Measurements from ENCODE around the gene TUBB4B. TPM values are rescaled to one million over a fixed set of nuclear protein-coding genes. Genes with fewer than 3 reads are reported as not detected.
A peak's percentile ranks its signal among the peaks of the same experiment; 100 is the strongest.
"Not testable (repeated sequence)": the region's sequence is repeated elsewhere in the genome, so short reads cannot be mapped to it uniquely, and the experiment has no call there.

Gene TUBB4B
- total RNA-seq, 1 donor from 2014 or later = 329 TPM

DNA sequence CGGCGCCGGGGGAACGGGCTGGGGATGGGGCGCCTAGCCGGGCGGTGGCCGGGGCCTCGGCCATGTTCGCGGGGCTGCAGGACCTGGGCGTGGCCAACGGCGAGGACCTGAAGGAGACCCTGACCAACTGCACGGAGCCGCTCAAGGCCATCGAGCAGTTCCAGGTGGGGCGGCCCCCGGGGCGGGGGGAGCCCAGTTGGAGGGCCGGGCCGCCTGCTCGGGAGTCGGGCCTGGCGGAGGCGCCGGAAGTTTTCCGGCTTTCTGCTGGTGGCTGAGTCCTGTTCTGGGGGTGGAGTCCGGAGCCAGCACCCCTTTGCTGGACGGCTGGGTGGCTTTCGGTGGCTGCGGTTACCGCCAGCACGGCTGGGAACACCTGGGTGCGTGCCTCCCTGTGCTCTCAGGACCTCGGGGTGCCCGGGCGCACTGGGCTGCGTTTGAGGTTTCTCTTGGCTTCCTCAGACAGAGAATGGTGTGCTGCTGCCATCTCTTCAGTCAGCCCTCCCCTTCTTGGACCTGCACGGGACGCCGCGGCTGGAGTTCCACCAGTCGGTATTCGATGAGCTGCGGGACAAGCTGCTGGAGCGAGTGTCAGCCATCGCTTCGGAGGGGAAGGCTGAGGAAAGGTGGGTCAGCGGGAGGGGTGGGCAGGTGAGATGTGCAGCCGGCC, 14.5 kb downstream of the TUBB4B start:
- no peak for DNase-seq (ENCODE audit: low read depth, low spot score)
- Mint-ChIP-seq H3K9me3 (no peaks in the 10 kb centered on the region), H3K27ac (ENCODE audit: unreplicated experiment) (no peak overlapping the region), H3K4me1 (peaks cover 13% of the 10 kb centered on the region), H3K27me3 (ENCODE audit: low read depth) (peaks cover 3% of the 10 kb centered on the region), H3K36me3 (ENCODE audit: low read depth) (peaks cover 2% of the 10 kb centered on the region), H3K4me3 (peak overlapping the region; percentile 88)
- TF ChIP-seq, protein P1, sequence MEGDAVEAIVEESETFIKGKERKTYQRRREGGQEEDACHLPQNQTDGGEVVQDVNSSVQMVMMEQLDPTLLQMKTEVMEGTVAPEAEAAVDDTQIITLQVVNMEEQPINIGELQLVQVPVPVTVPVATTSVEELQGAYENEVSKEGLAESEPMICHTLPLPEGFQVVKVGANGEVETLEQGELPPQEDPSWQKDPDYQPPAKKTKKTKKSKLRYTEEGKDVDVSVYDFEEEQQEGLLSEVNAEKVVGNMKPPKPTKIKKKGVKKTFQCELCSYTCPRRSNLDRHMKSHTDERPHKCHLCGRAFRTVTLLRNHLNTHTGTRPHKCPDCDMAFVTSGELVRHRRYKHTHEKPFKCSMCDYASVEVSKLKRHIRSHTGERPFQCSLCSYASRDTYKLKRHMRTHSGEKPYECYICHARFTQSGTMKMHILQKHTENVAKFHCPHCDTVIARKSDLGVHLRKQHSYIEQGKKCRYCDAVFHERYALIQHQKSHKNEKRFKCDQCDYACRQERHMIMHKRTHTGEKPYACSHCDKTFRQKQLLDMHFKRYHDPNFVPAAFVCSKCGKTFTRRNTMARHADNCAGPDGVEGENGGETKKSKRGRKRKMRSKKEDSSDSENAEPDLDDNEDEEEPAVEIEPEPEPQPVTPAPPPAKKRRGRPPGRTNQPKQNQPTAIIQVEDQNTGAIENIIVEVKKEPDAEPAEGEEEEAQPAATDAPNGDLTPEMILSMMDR (conservative IDR thresholded peaks at IDR 0.05) = no peak

DNA sequence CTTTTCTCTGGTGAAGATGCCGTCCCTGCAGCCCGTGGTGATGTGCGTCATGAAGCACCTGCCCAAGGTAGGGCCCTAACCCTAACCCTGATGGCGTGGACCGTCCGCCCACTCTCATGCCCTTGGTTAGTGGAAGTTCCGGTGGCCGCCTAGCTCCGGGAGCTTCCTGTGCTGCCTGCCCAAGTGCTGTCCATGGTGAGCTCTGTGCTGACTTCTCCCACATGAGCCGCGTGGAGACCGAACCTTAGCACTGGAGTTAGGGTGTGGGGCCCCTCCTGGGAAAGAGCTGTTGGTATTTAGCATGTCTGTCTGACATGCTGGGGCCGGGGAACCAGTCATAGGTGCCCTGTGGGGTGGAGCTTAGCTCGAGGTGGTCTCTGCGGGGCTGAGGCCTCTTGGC, 15.3 kb downstream of the TUBB4B start:
- Mint-ChIP-seq H3K4me1 (peaks cover 8% of the 10 kb centered on the region), H3K4me3 (peak overlapping the region; percentile 88), H3K27me3 (ENCODE audit: low read depth) (peaks cover 3% of the 10 kb centered on the region), H3K9me3 (no peaks in the 10 kb centered on the region), H3K27ac (ENCODE audit: unreplicated experiment) (no peak overlapping the region), H3K36me3 (ENCODE audit: low read depth) (peaks cover 3% of the 10 kb centered on the region)
- TF ChIP-seq, protein P1 (conservative IDR thresholded peaks at IDR 0.05) = no peak
- no peak for DNase-seq (ENCODE audit: low read depth, low spot score)

DNA sequence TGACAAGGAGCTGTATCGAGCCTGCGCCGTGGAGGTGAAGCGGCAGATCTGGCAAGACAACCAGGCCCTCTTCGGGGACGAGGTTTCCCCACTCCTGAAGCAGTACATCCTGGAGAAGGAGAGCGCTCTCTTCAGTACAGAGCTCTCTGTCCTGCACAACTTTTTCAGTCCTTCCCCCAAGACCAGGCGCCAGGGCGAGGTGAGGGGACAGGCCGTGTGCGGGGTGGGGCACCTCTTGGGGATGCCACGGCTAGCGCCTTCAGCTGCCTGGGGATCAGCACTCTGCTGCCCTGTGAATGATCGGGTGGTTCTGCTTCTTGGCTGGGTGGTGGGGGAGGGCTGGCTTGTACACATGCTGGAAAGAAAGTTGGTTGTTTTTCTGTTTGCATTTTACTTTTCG, 15.8 kb downstream of the TUBB4B start:
- no peaks in the 10 kb centered on the region for H3K9me3 Mint-ChIP-seq
- peak overlapping the region; percentile 88 for H3K4me3 Mint-ChIP-seq
- H3K27me3 Mint-ChIP-seq (ENCODE audit: low read depth) = peaks cover 3% of the 10 kb centered on the region
- peaks cover 7% of the 10 kb centered on the region for H3K36me3 Mint-ChIP-seq (ENCODE audit: low read depth)
- no peak overlapping the region for H3K27ac Mint-ChIP-seq (ENCODE audit: unreplicated experiment)
- DNase-seq (ENCODE audit: low read depth, low spot score) = no peak
- H3K4me1 Mint-ChIP-seq = peaks cover 10% of the 10 kb centered on the region
- TF ChIP-seq, protein P1 (conservative IDR thresholded peaks at IDR 0.05) = no peak

DNA sequence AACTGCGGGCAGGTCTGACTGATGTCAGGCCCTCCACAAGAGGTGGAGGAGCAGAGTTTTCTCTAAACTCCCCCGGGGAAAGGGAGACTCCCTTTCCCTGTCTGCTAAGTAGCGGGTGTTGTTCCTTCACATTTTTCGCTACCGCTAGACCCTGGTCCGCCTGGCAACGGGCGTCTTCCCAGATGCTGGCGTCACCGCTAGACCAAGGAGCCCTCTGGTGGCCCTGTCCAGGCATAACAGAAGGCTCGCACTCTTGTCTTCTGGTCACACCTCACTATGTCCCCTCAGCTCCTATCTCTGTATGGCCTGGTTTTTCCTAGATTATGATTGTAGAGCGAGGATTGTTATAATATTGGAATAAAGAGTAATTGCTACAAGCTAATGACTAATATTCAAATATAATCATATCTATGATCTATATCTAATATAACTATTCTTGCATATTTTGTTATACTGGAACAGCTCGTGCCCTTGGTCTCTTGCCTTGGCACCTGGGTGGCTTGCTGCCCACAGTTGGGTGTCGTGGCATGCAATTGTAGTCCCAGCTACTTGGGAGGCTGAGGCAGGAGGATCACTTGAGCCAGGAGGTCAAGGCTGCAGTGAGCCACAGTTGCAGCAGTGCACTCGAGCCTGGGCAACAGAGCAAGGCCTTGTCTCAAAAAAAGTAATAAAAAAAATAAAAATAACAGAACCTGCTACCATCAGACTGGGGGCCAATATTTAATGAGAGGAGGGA, 21.3 kb downstream of the TUBB4B start:
- not testable (repeated sequence) for H3K4me1 Mint-ChIP-seq; H3K9me3 Mint-ChIP-seq; H3K27ac Mint-ChIP-seq (ENCODE audit: unreplicated experiment); DNase-seq (ENCODE audit: low read depth, low spot score); H3K36me3 Mint-ChIP-seq (ENCODE audit: low read depth); H3K27me3 Mint-ChIP-seq (ENCODE audit: low read depth)
- peak overlapping the region; percentile 47 for H3K4me3 Mint-ChIP-seq
- TF ChIP-seq, protein P1 (conservative IDR thresholded peaks at IDR 0.05) = peak; percentile 62

DNA sequence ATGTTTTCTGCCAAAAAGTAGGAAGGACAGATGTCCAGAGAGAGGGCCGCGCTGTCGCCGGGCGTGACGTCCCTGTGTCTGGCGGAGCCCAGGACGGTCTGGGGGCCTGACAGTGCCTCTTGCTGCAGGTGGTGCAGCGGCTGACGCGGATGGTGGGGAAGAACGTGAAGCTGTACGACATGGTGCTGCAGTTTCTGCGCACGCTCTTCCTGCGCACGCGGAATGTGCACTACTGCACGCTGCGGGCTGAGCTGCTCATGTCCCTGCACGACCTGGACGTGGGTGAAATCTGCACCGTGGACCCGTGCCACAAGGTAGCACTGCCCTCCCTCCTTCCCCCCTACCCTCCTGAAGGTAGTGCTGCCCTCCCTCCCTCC, 21.8 kb downstream of the TUBB4B start:
- TF ChIP-seq, protein P1 (conservative IDR thresholded peaks at IDR 0.05) = no peak
- Mint-ChIP-seq H3K4me1 (peaks cover 5% of the 10 kb centered on the region), H3K4me3 (no peak overlapping the region), H3K9me3 (no peaks in the 10 kb centered on the region), H3K27ac (ENCODE audit: unreplicated experiment) (no peak overlapping the region), H3K36me3 (ENCODE audit: low read depth) (peaks cover 6% of the 10 kb centered on the region), H3K27me3 (ENCODE audit: low read depth) (no peaks in the 10 kb centered on the region)
- DNase-seq (ENCODE audit: low read depth, low spot score) = no peak
